SU-DHL-6 (cell line): ENCODE results near the gene PTP4A1.

Experiments used
- EZH2phosphoT487 ChIP-seq: fragments of 200-600 bp; sonication (generic), shearing (Covaris generic); conservative IDR thresholded peaks from 2 replicates; pipeline ENCODE4 v1.6.1; 2018; ENCODE audit warnings: mild to moderate bottlenecking, antibody characterized with exemption, low read length, moderate library complexity, mixed read lengths
- TF ChIP-seq, protein P1 (sequence below): fragments of 200-600 bp; sonication (generic); IDR thresholded peaks from one replicate; pipeline ENCODE4 v1.5.1; 2017; ENCODE audit warnings: antibody characterized with exemption, mild to moderate bottlenecking, low read length, moderate library complexity; ENCODE audit not compliant: insufficient read depth, poor library complexity, severe bottlenecking

DNA sequence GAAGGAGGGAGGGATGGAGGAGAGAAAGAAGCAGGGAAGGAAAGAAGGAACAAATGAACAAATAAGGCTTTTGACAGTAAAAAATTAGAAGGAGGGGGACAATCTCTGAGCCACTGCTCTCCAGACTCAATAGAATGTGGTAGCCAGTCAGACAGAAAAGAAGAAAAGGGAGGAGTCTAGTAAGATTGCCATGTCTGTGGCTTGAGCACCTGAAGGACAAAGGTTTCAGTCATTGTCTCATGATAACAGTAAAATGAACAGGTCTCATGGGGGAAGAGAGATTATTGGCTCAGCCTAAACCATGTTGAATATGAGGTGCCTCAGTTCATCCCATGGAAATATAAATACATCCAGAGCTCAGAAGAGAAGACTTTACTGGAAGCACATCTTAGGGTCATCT lies 14.0 kb upstream of the PTP4A1 start:
- TF ChIP-seq, protein P1, sequence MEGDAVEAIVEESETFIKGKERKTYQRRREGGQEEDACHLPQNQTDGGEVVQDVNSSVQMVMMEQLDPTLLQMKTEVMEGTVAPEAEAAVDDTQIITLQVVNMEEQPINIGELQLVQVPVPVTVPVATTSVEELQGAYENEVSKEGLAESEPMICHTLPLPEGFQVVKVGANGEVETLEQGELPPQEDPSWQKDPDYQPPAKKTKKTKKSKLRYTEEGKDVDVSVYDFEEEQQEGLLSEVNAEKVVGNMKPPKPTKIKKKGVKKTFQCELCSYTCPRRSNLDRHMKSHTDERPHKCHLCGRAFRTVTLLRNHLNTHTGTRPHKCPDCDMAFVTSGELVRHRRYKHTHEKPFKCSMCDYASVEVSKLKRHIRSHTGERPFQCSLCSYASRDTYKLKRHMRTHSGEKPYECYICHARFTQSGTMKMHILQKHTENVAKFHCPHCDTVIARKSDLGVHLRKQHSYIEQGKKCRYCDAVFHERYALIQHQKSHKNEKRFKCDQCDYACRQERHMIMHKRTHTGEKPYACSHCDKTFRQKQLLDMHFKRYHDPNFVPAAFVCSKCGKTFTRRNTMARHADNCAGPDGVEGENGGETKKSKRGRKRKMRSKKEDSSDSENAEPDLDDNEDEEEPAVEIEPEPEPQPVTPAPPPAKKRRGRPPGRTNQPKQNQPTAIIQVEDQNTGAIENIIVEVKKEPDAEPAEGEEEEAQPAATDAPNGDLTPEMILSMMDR = no peak
- TF ChIP-seq EZH2phosphoT487 = no peak
